CD14-positive monocyte (primary cell): ENCODE data around the gene LINGO4. TPM values are rescaled to one million over a fixed set of nuclear protein-coding genes. Genes with fewer than 3 reads are reported as not detected.

Source experiments
- DNase-seq, 3 donors: peaks; one replicate each; pipeline ENCODE4 v3.0.0-alpha.2; 2011 to 2022
- H2AFZ ChIP-seq: 2 replicates; pipeline ENCODE4 v1.6.0; 2012; ENCODE audit warnings: mild to moderate bottlenecking, low read depth, low read length, inconsistent platforms; ENCODE audit not compliant: insufficient read depth, poor library complexity, severe bottlenecking
- H3K27ac ChIP-seq, 2 donors: 1 replicate in 1 of 2; 2 replicates in 1 of 2; pipeline ENCODE4 v1.5.1; 2012 to 2013; ENCODE audit warnings: low read length in 2 of 2, control low read depth in 1 of 2, inconsistent platforms in 1 of 2, low read depth in 1 of 2, mild to moderate bottlenecking in 1 of 2
- H3K27me3 ChIP-seq, 2 donors: one replicate each; pipeline versions ENCODE4 v1.6.0 to v1.6.1; 2011 to 2013; ENCODE audit warnings: low read length in 2 of 2; ENCODE audit not compliant: control insufficient read depth in 2 of 2, insufficient read depth in 2 of 2
- H3K36me3 ChIP-seq, 2 donors: replicated peaks in 1 of 2; 1 replicate in 1 of 2; 2 replicates in 1 of 2; pipeline versions ENCODE4 v1.5.1 to v1.6.1; 2012 to 2013; ENCODE audit warnings: low read length in 2 of 2, control low read depth in 1 of 2, inconsistent platforms in 1 of 2, mild to moderate bottlenecking in 1 of 2; ENCODE audit not compliant: insufficient read depth in 2 of 2, control insufficient read depth in 1 of 2
- H3K4me1 ChIP-seq, 2 donors: 1 replicate in 1 of 2; 2 replicates in 1 of 2; pipeline versions ENCODE4 v1.5.1 to v1.6.1; 2012 to 2013; ENCODE audit warnings: low read length in 2 of 2, control low read depth in 1 of 2, inconsistent platforms in 1 of 2, mild to moderate bottlenecking in 1 of 2, moderate library complexity in 1 of 2; ENCODE audit not compliant: insufficient read depth in 2 of 2, control insufficient read depth in 1 of 2
- H3K4me2 ChIP-seq: replicated peaks from 2 replicates; pipeline ENCODE3; 2012; ENCODE audit warnings: low read length, moderate library complexity, mild to moderate bottlenecking; ENCODE audit not compliant: poor library complexity, severe bottlenecking; ENCODE audit errors: extremely low read depth
- H3K4me3 ChIP-seq, 3 experiments: fragments of 200-600 bp in 1 of 3; sonication (generic) in 1 of 3; replicated peaks in 1 of 3; 1 replicate in 2 of 3; 2 replicates in 1 of 3; pipeline ENCODE4 v1.5.1; 2011 to 2013; ENCODE audit warnings: low read length in 3 of 3, mild to moderate bottlenecking in 3 of 3, control low read depth in 2 of 3, low read depth in 2 of 3, inconsistent platforms in 1 of 3, moderate library complexity in 1 of 3
- H3K79me2 ChIP-seq: 2 replicates; pipeline ENCODE4 v1.6.0; 2012; ENCODE audit warnings: mild to moderate bottlenecking, control low read depth, inconsistent platforms, low read length, moderate library complexity; ENCODE audit not compliant: insufficient read depth
- H3K9ac ChIP-seq: 2 replicates; pipeline ENCODE4 v1.6.0; 2017; ENCODE audit warnings: low read length, mild to moderate bottlenecking; ENCODE audit not compliant: insufficient read depth, poor library complexity, severe bottlenecking
- H3K9me3 ChIP-seq, 2 donors: replicated peaks in 1 of 2; 1 replicate in 1 of 2; 2 replicates in 1 of 2; pipeline versions ENCODE4 v1.5.1 to v1.6.1; 2012 to 2013; ENCODE audit warnings: low read length in 2 of 2, control low read depth in 1 of 2; ENCODE audit not compliant: control insufficient read depth in 1 of 2, insufficient read depth in 1 of 2
- H4K20me1 ChIP-seq: 2 replicates; pipeline ENCODE4 v1.6.0; 2012; ENCODE audit warnings: mild to moderate bottlenecking, low read length, control low read depth, moderate library complexity; ENCODE audit not compliant: insufficient read depth
- H3K27ac Mint-ChIP-seq, 7 donors: one replicate each; pipeline ENCODE4 v1.8.0; 2020; ENCODE audit warnings: mild to moderate bottlenecking in 7 of 7, mixed read lengths in 7 of 7, moderate library complexity in 6 of 7, inconsistent platforms in 2 of 7
- H3K27me3 Mint-ChIP-seq, 3 donors: one replicate each; pipeline ENCODE4 v1.8.0; 2021 to 2022; ENCODE audit warnings: low read depth in 3 of 3, mild to moderate bottlenecking in 3 of 3, mixed read lengths in 3 of 3, moderate library complexity in 3 of 3, inconsistent platforms in 1 of 3
- H3K36me3 Mint-ChIP-seq, 2 donors: one replicate each; pipeline ENCODE4 v1.8.0; 2020; ENCODE audit warnings: mixed read lengths in 2 of 2, inconsistent platforms in 1 of 2, mild to moderate bottlenecking in 1 of 2
- H3K4me1 Mint-ChIP-seq: one replicate; pipeline ENCODE4 v1.8.0; 2020; ENCODE audit warnings: mild to moderate bottlenecking, mixed read lengths
- H3K4me3 Mint-ChIP-seq, 2 donors: one replicate each; pipeline ENCODE4 v1.8.0; 2020; ENCODE audit warnings: mild to moderate bottlenecking in 2 of 2, mixed read lengths in 2 of 2, moderate library complexity in 1 of 2
- H3K9me3 Mint-ChIP-seq, 7 donors: one replicate each; pipeline ENCODE4 v1.8.0; 2020 to 2022; ENCODE audit warnings: mixed read lengths in 7 of 7, mild to moderate bottlenecking in 6 of 7, moderate library complexity in 6 of 7, inconsistent platforms in 2 of 7
- CTCF ChIP-seq: fragments of 200-600 bp; IDR thresholded peaks from one replicate; pipeline ENCODE4 v1.8.0; 2022; ENCODE audit warnings: antibody characterized with exemption, mild to moderate bottlenecking
- WGBS: methylation state at CpG from one replicate; pipeline ENCODE4 v1.1.5; 2013; ENCODE audit warnings: missing lambda C conversion rate; ENCODE audit not compliant: insufficient coverage; 5-methylcytosine and 5-hydroxymethylcytosine counted together
- intact Hi-C, 2 donors: fragments of 100-400 bp; cut with micrococcal nuclease; formaldehyde crosslinking; loops; one replicate each; pipeline versions ENCODE4 v1.15.0 to v1.15.1; 2023
- polyA plus RNA-seq, 3 donors: library from polyadenylated mRNA; depleted of rRNA in 1 of 3; unstranded in 2 of 3; stranded (reverse) in 1 of 3; fragments of 300-500 nt in 2 of 3; fragments of >200 nt in 1 of 3; fragmentation: Illumina TruSeq in 2 of 3; gene quantifications; 1 replicate in 2 of 3; 2 replicates in 1 of 3; pipeline ENCODE4 v1.2.3, GENCODE V29; 2012 to 2021

The LINGO4 gene
- polyA plus RNA-seq, 3 donors, result not detected

GRCh38 chr1:151843398-151843797 lies 38.2 kb upstream of the LINGO4 start:
- WGBS, result no CpG with 5 or more reads among the region's 2 CpGs
- Mint-ChIP-seq H3K27me3 (peaks cover 59 to 66% (median 60%) of the 10 kb centered on the region in 3 donors), H3K4me1 (peaks cover 21% of the 10 kb centered on the region), H3K36me3 (peaks cover 2 to 5% of the 10 kb centered on the region in 2 donors), H3K4me3 (no peak overlapping the region), H3K9me3 (peaks cover 0 to 12% (median 10%) of the 10 kb centered on the region in 7 donors), H3K27ac (no peak overlapping the region)
- Histone ChIP-seq H3K4me3 (no peak overlapping the region), H2AFZ (no peak overlapping the region), H3K27me3 (peaks cover 36 to 71% of the 10 kb centered on the region in 2 donors), H3K27ac (no peak overlapping the region), H3K9ac (no peak overlapping the region), H3K4me1 (peaks cover 16 to 18% of the 10 kb centered on the region in 2 donors), H3K36me3 (no peaks in the 10 kb centered on the region), H3K4me2 (no peak overlapping the region), H3K79me2 (no peaks in the 10 kb centered on the region), H4K20me1 (no peaks in the 10 kb centered on the region), H3K9me3 (peaks cover 0 to 18% of the 10 kb centered on the region in 2 donors)
- no peak for TF ChIP-seq CTCF
- intact Hi-C loops, result no loop called here
- DNase-seq, result no peak

GRCh38 chr1:151841141-151841540 lies 35.9 kb upstream of the LINGO4 start:
- Histone ChIP-seq H3K9me3 (peaks cover 0 to 22% of the 10 kb centered on the region in 2 donors), H3K4me1 (peaks cover 25 to 41% of the 10 kb centered on the region in 2 donors), H3K27ac (no peak overlapping the region), H3K9ac (no peak overlapping the region), H3K79me2 (no peaks in the 10 kb centered on the region), H3K4me3 (no peak overlapping the region), H3K27me3 (peaks cover 50 to 72% of the 10 kb centered on the region in 2 donors), H4K20me1 (no peaks in the 10 kb centered on the region), H3K36me3 (no peaks in the 10 kb centered on the region), H3K4me2 (no peak overlapping the region), H2AFZ (no peak overlapping the region)
- no peak for TF ChIP-seq CTCF
- Mint-ChIP-seq H3K27me3 (peaks cover 54 to 76% (median 67%) of the 10 kb centered on the region in 3 donors), H3K4me1 (peaks cover 34% of the 10 kb centered on the region), H3K4me3 (peak overlapping the region in 1 of 2 donors; percentile 91), H3K27ac (no peak overlapping the region), H3K9me3 (peaks cover 0 to 21% (median 14%) of the 10 kb centered on the region in 7 donors), H3K36me3 (peaks cover 6 to 13% of the 10 kb centered on the region in 2 donors)
- WGBS, result 100% methylated on average over 2 of the region's 2 CpGs
- no peak for DNase-seq
- intact Hi-C loops, result no loop called here
